Body of pancreas (tissue), 4 donors: ENCODE data around the gene PCDHGA11.

ENCODE experiments used
- POLR2A ChIP-seq, 3 donors: fragments of 450-650 bp; IDR thresholded peaks; one replicate each; pipeline ENCODE4 v1.6.1; 2016; ENCODE audit warnings: antibody characterized with exemption in 3 of 3, mild to moderate bottlenecking in 2 of 3
- TF ChIP-seq, protein P1 (sequence below), 7 experiments: fragments of 450-650 bp in 4 of 7; fragments of 200-600 bp in 3 of 7; sonication (generic) in 3 of 7; IDR thresholded peaks; one replicate each; pipeline ENCODE4 v1.5.1; 2016 to 2019; ENCODE audit warnings: antibody characterized with exemption in 7 of 7

GRCh38 chr5:141439411-141440141 is 18.7 kb downstream of the PCDHGA11 start:
- TF ChIP-seq, protein P1, sequence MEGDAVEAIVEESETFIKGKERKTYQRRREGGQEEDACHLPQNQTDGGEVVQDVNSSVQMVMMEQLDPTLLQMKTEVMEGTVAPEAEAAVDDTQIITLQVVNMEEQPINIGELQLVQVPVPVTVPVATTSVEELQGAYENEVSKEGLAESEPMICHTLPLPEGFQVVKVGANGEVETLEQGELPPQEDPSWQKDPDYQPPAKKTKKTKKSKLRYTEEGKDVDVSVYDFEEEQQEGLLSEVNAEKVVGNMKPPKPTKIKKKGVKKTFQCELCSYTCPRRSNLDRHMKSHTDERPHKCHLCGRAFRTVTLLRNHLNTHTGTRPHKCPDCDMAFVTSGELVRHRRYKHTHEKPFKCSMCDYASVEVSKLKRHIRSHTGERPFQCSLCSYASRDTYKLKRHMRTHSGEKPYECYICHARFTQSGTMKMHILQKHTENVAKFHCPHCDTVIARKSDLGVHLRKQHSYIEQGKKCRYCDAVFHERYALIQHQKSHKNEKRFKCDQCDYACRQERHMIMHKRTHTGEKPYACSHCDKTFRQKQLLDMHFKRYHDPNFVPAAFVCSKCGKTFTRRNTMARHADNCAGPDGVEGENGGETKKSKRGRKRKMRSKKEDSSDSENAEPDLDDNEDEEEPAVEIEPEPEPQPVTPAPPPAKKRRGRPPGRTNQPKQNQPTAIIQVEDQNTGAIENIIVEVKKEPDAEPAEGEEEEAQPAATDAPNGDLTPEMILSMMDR (IDR thresholded peaks at IDR 0.05) = no peak
- TF ChIP-seq POLR2A (IDR thresholded peaks at IDR 0.05) = no peak
